ENCODE measurements around the gene CSGALNACT2. TPM values are rescaled to one million over a fixed set of nuclear protein-coding genes. Genes with fewer than 3 reads are reported as not detected.

Gene CSGALNACT2
- total and polyA plus RNA-seq, 2 of the 13 experiments (the other 11 are each of a cell fraction or from before 2014, with no cell fraction given), result 3.3 to 7.1 TPM

DNA sequence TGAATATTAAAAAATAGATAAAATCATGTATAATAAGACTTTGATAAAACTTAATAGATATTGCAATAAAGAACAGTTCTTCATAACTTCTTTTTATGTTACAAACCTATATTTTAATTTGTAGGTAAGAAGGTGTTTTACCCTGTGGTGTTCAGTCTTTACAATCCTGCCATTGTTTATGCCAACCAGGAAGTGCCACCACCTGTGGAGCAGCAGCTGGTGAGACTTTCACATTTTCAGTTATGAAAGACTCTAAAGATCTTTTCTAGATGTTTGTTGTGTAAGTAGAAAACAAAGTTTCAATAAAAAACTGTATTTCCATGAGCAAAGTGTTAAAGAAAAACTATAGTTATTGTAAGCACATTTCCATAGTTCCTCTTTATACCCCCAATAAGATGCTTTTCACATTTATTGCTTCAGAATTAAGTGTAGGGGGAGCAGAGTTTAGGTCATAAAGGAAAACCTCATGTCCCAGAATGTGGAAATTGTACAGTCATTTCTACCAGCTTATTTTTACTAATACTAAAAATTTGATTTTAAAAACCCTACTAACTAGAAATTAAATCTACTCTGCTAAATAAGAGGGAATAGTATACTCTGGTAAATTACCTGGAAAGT is 28.7 kb downstream of the CSGALNACT2 start:
- Histone ChIP-seq H3K79me2 (ENCODE audit: insufficient read depth, low read length) (no peaks in the 10 kb centered on the region), H3K9me3 (ENCODE audit: low read length) (no peaks in the 10 kb centered on the region), H3K36me3 (replicated peaks in 1 of 2; ENCODE audit: control insufficient read depth in 1 of 2, insufficient read depth in 2 of 2, low read length in 2 of 2) (no peaks in the 10 kb centered on the region; a peak in 1 of 5 replicates), H3K9ac (ENCODE audit: insufficient read depth, low read depth, low read length) (no peak overlapping the region), H3K4me2 (ENCODE audit: low read depth, low read length) (no peak overlapping the region), H3K27ac (ENCODE audit: extremely low read length, insufficient read depth, low read length) (no peak overlapping the region), H4K20me1 (ENCODE audit: insufficient read depth, low read length) (no peaks in the 10 kb centered on the region), H3K27me3 (ENCODE audit: control insufficient read depth in 1 of 2, insufficient read depth in 2 of 2, low read length in 2 of 2) (no peaks in the 10 kb centered on the region), H2AFZ (ENCODE audit: low read length) (no peak overlapping the region), H3K4me3 (replicated peaks in 1 of 3; ENCODE audit: insufficient read depth in 1 of 3, low read depth in 2 of 3, low read length in 3 of 3) (no peak overlapping the region), H3K4me1 (ENCODE audit: insufficient read depth, low read length) (no peaks in the 10 kb centered on the region)
- intact Hi-C loops (cut with micrococcal nuclease; ENCODE audit: unreplicated experiment) (no loop called here), in situ Hi-C loops (cut with HindIII; ENCODE audit: extremely low pct_ligation_motif_present, low pct_unique_long_range_greater_than_20kb) (no loop called here)
- BruUV-seq (replicated peaks), result no TSS peak
- ChIA-PET CTCF (ENCODE audit: low intra/inter-chr PET ratio, low total read pairs) (no interaction called here), POLR2A (no interaction called here)
- TF ChIP-seq REL (CRISPR knock-in tag; conservative IDR thresholded peaks at IDR 0.05), result no peak
- TF ChIP-seq ZNF780A (CRISPR knock-in tag; IDR thresholded peaks at IDR 0.05), result no peak
- FAIRE-seq (no peak), ATAC-seq (no peak), DNase-seq (ENCODE audit: low spot score) (no peak)

DNA sequence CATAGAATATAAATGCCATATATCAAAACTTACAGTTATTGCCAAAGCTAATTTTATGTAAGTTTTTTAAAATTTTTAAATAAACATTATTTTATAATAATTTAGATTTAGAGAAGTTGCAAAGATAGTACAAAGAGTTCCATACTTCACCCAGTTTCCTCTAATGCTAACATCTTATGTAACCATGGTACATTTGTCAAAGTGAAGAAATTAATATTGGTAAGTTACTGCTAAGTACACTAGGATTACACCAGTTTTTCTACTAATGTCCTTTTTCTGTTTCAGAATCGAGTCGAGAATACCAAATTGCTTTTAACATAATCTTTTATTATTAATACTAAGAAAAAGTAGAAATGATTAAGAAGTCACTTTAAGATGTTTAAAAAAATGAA is 29.2 kb downstream of the CSGALNACT2 start:
- no peak for TF ChIP-seq ZNF720 (CRISPR knock-in tag; IDR thresholded peaks at IDR 0.05)
- no peak for TF ChIP-seq RAD21 (CRISPR knock-in tag; IDR thresholded peaks at IDR 0.05)
- no peak for TF ChIP-seq ZNF737 (CRISPR knock-in tag; IDR thresholded peaks at IDR 0.05; ENCODE audit: borderline replicate concordance)
- no peak for TF ChIP-seq ZNF776 (CRISPR knock-in tag; IDR thresholded peaks at IDR 0.05)
- TF ChIP-seq HOXA5 (CRISPR knock-in tag; IDR thresholded peaks at IDR 0.05), result no peak
- TF ChIP-seq ZNF547 (CRISPR knock-in tag; IDR thresholded peaks at IDR 0.05), result no peak
- TF ChIP-seq RFX5 (IDR thresholded peaks at IDR 0.05; ENCODE audit: low read depth, low read length), result no peak
- TF ChIP-seq TAF1 (CRISPR knock-in tag; IDR thresholded peaks at IDR 0.05), result no peak
- TF ChIP-seq, protein P1, sequence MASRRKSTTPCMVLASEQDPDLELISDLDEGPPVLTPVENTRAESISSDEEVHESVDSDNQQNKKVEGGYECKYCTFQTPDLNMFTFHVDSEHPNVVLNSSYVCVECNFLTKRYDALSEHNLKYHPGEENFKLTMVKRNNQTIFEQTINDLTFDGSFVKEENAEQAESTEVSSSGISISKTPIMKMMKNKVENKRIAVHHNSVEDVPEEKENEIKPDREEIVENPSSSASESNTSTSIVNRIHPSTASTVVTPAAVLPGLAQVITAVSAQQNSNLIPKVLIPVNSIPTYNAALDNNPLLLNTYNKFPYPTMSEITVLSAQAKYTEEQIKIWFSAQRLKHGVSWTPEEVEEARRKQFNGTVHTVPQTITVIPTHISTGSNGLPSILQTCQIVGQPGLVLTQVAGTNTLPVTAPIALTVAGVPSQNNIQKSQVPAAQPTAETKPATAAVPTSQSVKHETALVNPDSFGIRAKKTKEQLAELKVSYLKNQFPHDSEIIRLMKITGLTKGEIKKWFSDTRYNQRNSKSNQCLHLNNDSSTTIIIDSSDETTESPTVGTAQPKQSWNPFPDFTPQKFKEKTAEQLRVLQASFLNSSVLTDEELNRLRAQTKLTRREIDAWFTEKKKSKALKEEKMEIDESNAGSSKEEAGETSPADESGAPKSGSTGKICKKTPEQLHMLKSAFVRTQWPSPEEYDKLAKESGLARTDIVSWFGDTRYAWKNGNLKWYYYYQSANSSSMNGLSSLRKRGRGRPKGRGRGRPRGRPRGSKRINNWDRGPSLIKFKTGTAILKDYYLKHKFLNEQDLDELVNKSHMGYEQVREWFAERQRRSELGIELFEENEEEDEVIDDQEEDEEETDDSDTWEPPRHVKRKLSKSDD (CRISPR knock-in tag; IDR thresholded peaks at IDR 0.05; ENCODE audit: low read depth), result no peak
- TF ChIP-seq GZF1 (CRISPR knock-in tag; IDR thresholded peaks at IDR 0.05), result no peak
- TF ChIP-seq HNRNPK (IDR thresholded peaks at IDR 0.05; ENCODE audit: low read depth, low read length, poor library complexity, severe bottlenecking), result no peak
- TF ChIP-seq ZBTB7A (CRISPR knock-in tag; IDR thresholded peaks at IDR 0.05), result no peak
- no peak for TF ChIP-seq SAP130 (CRISPR knock-in tag; IDR thresholded peaks at IDR 0.05; ENCODE audit: low read depth)
- TF ChIP-seq BHLHE40 (IDR thresholded peaks at IDR 0.05; ENCODE audit: low read length), result no peak
- no peak for TF ChIP-seq ZNF44 (CRISPR knock-in tag; IDR thresholded peaks at IDR 0.05)
- no peak for TF ChIP-seq MAFF (IDR thresholded peaks at IDR 0.05; ENCODE audit: low read depth, low read length)
- TF ChIP-seq IKZF1 (IDR thresholded peaks at IDR 0.05), result no peak
- no peak overlapping the region for H3K4me3 ChIP-seq (replicated peaks in 1 of 3; ENCODE audit: insufficient read depth in 1 of 3, low read depth in 2 of 3, low read length in 3 of 3)
- H2AFZ ChIP-seq (ENCODE audit: low read length), result no peak overlapping the region
- DNase-seq (ENCODE audit: low spot score) (no peak), ATAC-seq (no peak), FAIRE-seq (no peak)
- WGBS (ENCODE audit: low lambda C conversion rate), result 96% methylated on average over 2 of the region's 2 CpGs
- no TSS peak for BruUV-seq (replicated peaks)
- H3K27ac ChIP-seq (ENCODE audit: extremely low read length, insufficient read depth, low read length), result no peak overlapping the region
- no peak overlapping the region for H3K9ac ChIP-seq (ENCODE audit: insufficient read depth, low read depth, low read length)
- no peaks in the 10 kb centered on the region for H3K9me3 ChIP-seq (ENCODE audit: low read length)
- in situ Hi-C loops (cut with HindIII; ENCODE audit: extremely low pct_ligation_motif_present, low pct_unique_long_range_greater_than_20kb), result no loop called here
- ChIA-PET POLR2A (no interaction called here), CTCF (ENCODE audit: low intra/inter-chr PET ratio, low total read pairs) (no interaction called here)
- no peaks in the 10 kb centered on the region for H4K20me1 ChIP-seq (ENCODE audit: insufficient read depth, low read length)
- H3K79me2 ChIP-seq (ENCODE audit: insufficient read depth, low read length), result no peaks in the 10 kb centered on the region
- no peaks in the 10 kb centered on the region for H3K27me3 ChIP-seq (ENCODE audit: control insufficient read depth in 1 of 2, insufficient read depth in 2 of 2, low read length in 2 of 2)
- intact Hi-C loops (cut with micrococcal nuclease; ENCODE audit: unreplicated experiment), result no loop called here
- H3K36me3 ChIP-seq (replicated peaks in 1 of 2; ENCODE audit: control insufficient read depth in 1 of 2, insufficient read depth in 2 of 2, low read length in 2 of 2), result no peaks in the 10 kb centered on the region; a peak in 1 of 5 replicates
- H3K4me2 ChIP-seq (ENCODE audit: low read depth, low read length), result no peak overlapping the region
- no peaks in the 10 kb centered on the region for H3K4me1 ChIP-seq (ENCODE audit: insufficient read depth, low read length)

Measured in HepG2 (cell line).